ENCODE results near the gene KIF20B.

The KIF20B gene

DNA sequence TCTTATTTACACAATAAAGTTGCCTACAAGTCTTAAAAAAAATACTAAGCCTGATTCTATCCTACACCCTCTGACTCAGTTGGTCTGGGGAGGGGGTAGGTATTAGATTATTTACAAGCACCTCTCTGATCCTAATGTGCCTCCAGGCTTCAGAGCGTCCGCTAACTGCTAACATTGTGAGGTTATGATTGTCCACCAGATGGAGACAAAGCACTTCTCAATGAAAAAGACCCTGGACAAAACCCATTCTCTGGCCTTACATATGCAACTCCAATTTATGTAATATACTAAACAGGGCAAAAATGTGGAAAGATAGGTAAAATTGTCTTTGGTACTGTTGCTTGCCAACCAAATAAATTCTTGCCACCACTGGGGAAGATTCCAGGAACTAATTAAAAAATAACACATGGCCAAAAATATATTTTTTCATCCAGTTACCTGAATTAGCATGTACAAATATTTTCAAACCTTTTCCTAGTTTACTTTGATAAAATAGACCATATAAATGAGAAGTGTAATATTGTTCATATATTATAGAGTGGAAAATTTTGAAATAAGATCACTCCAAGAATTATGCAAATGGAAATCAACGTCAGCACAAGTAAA, 92.4 kb downstream of the KIF20B start:
- TF ChIP-seq, protein P1, sequence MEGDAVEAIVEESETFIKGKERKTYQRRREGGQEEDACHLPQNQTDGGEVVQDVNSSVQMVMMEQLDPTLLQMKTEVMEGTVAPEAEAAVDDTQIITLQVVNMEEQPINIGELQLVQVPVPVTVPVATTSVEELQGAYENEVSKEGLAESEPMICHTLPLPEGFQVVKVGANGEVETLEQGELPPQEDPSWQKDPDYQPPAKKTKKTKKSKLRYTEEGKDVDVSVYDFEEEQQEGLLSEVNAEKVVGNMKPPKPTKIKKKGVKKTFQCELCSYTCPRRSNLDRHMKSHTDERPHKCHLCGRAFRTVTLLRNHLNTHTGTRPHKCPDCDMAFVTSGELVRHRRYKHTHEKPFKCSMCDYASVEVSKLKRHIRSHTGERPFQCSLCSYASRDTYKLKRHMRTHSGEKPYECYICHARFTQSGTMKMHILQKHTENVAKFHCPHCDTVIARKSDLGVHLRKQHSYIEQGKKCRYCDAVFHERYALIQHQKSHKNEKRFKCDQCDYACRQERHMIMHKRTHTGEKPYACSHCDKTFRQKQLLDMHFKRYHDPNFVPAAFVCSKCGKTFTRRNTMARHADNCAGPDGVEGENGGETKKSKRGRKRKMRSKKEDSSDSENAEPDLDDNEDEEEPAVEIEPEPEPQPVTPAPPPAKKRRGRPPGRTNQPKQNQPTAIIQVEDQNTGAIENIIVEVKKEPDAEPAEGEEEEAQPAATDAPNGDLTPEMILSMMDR (IDR thresholded peaks at IDR 0.05), result no peak
- no peaks in the 10 kb centered on the region for H3K36me3 ChIP-seq
- H3K27ac ChIP-seq, result no peak overlapping the region
- no peak overlapping the region for H3K4me3 ChIP-seq (ENCODE audit: low read depth in 1 of 2, low read length in 1 of 2)
- H3K4me1 ChIP-seq (ENCODE audit: control insufficient read depth in 1 of 2, insufficient read depth in 1 of 2, low read depth in 1 of 2, low read length in 1 of 2), result no peaks in the 10 kb centered on the region
- H3K27me3 ChIP-seq, result peaks cover 9% of the 10 kb centered on the region
- H3K9me3 ChIP-seq, result no peaks in the 10 kb centered on the region

DNA sequence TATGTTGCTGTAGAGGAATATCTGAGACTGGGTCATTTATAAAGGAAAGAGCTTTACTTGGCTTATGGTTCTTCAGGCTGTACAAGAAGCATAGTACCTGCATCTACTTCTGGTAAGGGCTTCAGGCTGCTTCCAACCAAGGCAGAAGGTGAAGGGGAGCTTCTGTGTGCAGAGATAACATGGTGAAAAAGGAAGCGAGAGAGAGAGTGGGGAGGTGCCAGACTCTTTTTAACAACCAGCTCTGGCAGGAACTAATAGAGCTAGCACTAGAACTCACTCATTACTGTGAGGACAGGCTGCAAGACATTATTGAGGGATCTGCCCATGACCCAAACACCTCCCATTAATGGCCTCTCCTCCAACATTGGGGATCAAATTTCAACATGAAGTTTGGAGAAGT, 94.5 kb downstream of the KIF20B start:
- Histone ChIP-seq H3K36me3 (no peaks in the 10 kb centered on the region), H3K4me1 (ENCODE audit: control insufficient read depth in 1 of 2, insufficient read depth in 1 of 2, low read depth in 1 of 2, low read length in 1 of 2) (no peaks in the 10 kb centered on the region), H3K27ac (no peak overlapping the region), H3K27me3 (peaks cover 9% of the 10 kb centered on the region), H3K9me3 (no peaks in the 10 kb centered on the region), H3K4me3 (ENCODE audit: low read depth in 1 of 2, low read length in 1 of 2) (no peak overlapping the region)
- TF ChIP-seq, protein P1 (IDR thresholded peaks at IDR 0.05), result no peak

DNA sequence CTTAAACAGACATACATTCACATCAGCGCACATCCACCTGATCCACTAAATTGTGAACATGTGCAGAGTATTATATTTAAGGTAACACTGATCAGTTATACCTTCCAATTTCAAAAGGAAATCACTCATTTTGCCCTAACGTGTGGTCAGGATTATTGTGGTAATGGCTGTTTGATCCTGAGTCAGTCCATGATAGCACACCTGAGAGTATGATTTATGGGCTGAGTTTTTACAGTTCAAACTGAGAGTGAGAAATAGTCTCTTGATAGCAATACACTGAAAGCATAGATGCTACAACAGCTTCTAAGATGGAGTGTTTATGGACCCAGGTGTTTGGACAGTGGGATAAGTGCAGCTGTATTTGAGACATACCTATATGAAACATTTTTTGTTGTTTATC, 96.7 kb downstream of the KIF20B start:
- Histone ChIP-seq H3K4me3 (ENCODE audit: low read depth in 1 of 2, low read length in 1 of 2) (no peak overlapping the region), H3K4me1 (ENCODE audit: control insufficient read depth in 1 of 2, insufficient read depth in 1 of 2, low read depth in 1 of 2, low read length in 1 of 2) (no peaks in the 10 kb centered on the region), H3K27me3 (peaks cover 14% of the 10 kb centered on the region), H3K27ac (no peak overlapping the region), H3K36me3 (no peaks in the 10 kb centered on the region), H3K9me3 (no peaks in the 10 kb centered on the region)
- TF ChIP-seq, protein P1 (IDR thresholded peaks at IDR 0.05), result no peak

- Histone ChIP-seq H3K36me3 (no peaks in the 10 kb centered on the region), H3K4me1 (ENCODE audit: control insufficient read depth in 1 of 2, insufficient read depth in 1 of 2, low read depth in 1 of 2, low read length in 1 of 2) (no peaks in the 10 kb centered on the region), H3K9me3 (no peaks in the 10 kb centered on the region), H3K27ac (no peak overlapping the region), H3K27me3 (peaks cover 24% of the 10 kb centered on the region), H3K4me3 (ENCODE audit: low read depth in 1 of 2, low read length in 1 of 2) (no peak overlapping the region)
- TF ChIP-seq, protein P1 (IDR thresholded peaks at IDR 0.05), result no peak
These were observed 98.2 kb downstream of the KIF20B start for GRCh38 chr10:89799573-89799972.

DNA sequence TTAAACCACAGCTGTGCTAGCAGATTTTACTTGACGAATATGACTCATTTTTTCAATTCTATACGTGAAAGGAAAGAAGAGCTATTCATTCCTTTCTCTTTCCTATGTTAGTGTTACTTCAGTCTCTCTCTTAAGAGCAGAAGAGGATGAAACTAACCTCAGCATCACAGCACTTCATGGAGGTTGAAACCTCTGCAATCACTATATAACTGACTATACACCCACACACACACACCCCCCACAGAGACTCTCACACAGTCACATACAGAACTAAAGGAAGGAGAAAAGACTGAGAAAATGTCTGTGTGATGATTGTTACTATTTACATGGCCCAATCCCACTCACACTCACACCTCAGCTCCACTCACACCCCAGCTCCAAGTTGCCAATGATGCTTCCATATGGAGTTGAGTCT, 104.2 kb downstream of the KIF20B start:
- no peaks in the 10 kb centered on the region for H3K4me1 ChIP-seq (ENCODE audit: control insufficient read depth in 1 of 2, insufficient read depth in 1 of 2, low read depth in 1 of 2, low read length in 1 of 2)
- no peak overlapping the region for H3K27ac ChIP-seq
- no peaks in the 10 kb centered on the region for H3K9me3 ChIP-seq
- TF ChIP-seq, protein P1 (IDR thresholded peaks at IDR 0.05), result no peak
- H3K36me3 ChIP-seq, result no peaks in the 10 kb centered on the region
- H3K4me3 ChIP-seq (ENCODE audit: low read depth in 1 of 2, low read length in 1 of 2), result no peak overlapping the region
- H3K27me3 ChIP-seq, result peaks cover 40% of the 10 kb centered on the region
